ENCODE data around the gene UBE2I. TPM values are rescaled to one million over a fixed set of nuclear protein-coding genes. Genes with fewer than 3 reads are reported as not detected.
"Not testable (repeated sequence)": the region's sequence is repeated elsewhere in the genome, so short reads cannot be mapped to it uniquely, and the experiment has no call there.

The UBE2I gene
- total RNA-seq, 2 donors from 2014 or later, result 58.2 to 110 TPM

GRCh38 chr16:1265826-1266225, 43.6 kb upstream of the UBE2I start:
- 85% methylated on average over 17 of the region's 19 CpGs for WGBS
- intact Hi-C loops (cut with DNase I), result no loop called here
- Histone ChIP-seq H3K27ac (no peak overlapping the region), H3K4me1 (replicated peaks) (no peaks in the 10 kb centered on the region), H3K27me3 (replicated peaks; ENCODE audit: insufficient read depth) (peaks cover 8% of the 10 kb centered on the region), H3K9me3 (no peaks in the 10 kb centered on the region), H3K36me3 (no peaks in the 10 kb centered on the region), H3K4me3 (no peak overlapping the region)
- TF ChIP-seq POLR2A (IDR thresholded peaks at IDR 0.05) (no peak), CTCF (IDR thresholded peaks at IDR 0.05) (no peak), POLR2AphosphoS5 (IDR thresholded peaks at IDR 0.05) (no peak)
- no peak for DNase-seq (ENCODE audit: low spot score)

GRCh38 chr16:1269418-1269817, 40.0 kb upstream of the UBE2I start:
- H3K36me3 ChIP-seq; DNase-seq (ENCODE audit: low spot score); H3K27me3 ChIP-seq (replicated peaks; ENCODE audit: insufficient read depth); H3K4me1 ChIP-seq (replicated peaks); H3K27ac ChIP-seq; intact Hi-C loops (cut with DNase I); H3K9me3 ChIP-seq; H3K4me3 ChIP-seq: not testable (repeated sequence)
- WGBS, result 92% methylated on average over 7 of the region's 7 CpGs

- intact Hi-C loops (cut with DNase I), result no loop called here
- no peak overlapping the region for H3K4me3 ChIP-seq
- H3K27ac ChIP-seq, result no peak overlapping the region
- no peaks in the 10 kb centered on the region for H3K36me3 ChIP-seq
- H3K9me3 ChIP-seq, result no peaks in the 10 kb centered on the region
- TF ChIP-seq CTCF (IDR thresholded peaks at IDR 0.05) (no peak), POLR2AphosphoS5 (IDR thresholded peaks at IDR 0.05) (no peak), POLR2A (IDR thresholded peaks at IDR 0.05) (no peak)
- H3K4me1 ChIP-seq (replicated peaks), result no peaks in the 10 kb centered on the region
- WGBS, result 69% methylated on average over 12 of the region's 12 CpGs
- no peak for DNase-seq (ENCODE audit: low spot score)
- H3K27me3 ChIP-seq (replicated peaks; ENCODE audit: insufficient read depth), result no peaks in the 10 kb centered on the region
These were observed 38.1 kb upstream of the UBE2I start for GRCh38 chr16:1271380-1271723.

GRCh38 chr16:1271724-1272413, 37.6 kb upstream of the UBE2I start:
- H3K36me3 ChIP-seq; intact Hi-C loops (cut with DNase I); H3K27me3 ChIP-seq (replicated peaks; ENCODE audit: insufficient read depth); H3K9me3 ChIP-seq; H3K27ac ChIP-seq; H3K4me3 ChIP-seq; H3K4me1 ChIP-seq (replicated peaks); DNase-seq (ENCODE audit: low spot score): not testable (repeated sequence)
- WGBS, result 19% methylated on average over 19 of the region's 19 CpGs

- no peak overlapping the region for H3K4me3 ChIP-seq
- no peaks in the 10 kb centered on the region for H3K9me3 ChIP-seq
- H3K27ac ChIP-seq, result no peak overlapping the region
- H3K4me1 ChIP-seq (replicated peaks), result no peaks in the 10 kb centered on the region
- H3K27me3 ChIP-seq (replicated peaks; ENCODE audit: insufficient read depth), result no peaks in the 10 kb centered on the region
- no peak for TF ChIP-seq POLR2A (IDR thresholded peaks at IDR 0.05)
- no peak for TF ChIP-seq CTCF (IDR thresholded peaks at IDR 0.05)
- no peak for TF ChIP-seq POLR2AphosphoS5 (IDR thresholded peaks at IDR 0.05)
- DNase-seq (ENCODE audit: low spot score), result no peak
- no peaks in the 10 kb centered on the region for H3K36me3 ChIP-seq
- WGBS, result 57% methylated on average over 9 of the region's 9 CpGs
- intact Hi-C loops (cut with DNase I), result no loop called here
These were observed 36.8 kb upstream of the UBE2I start for GRCh38 chr16:1272453-1273198.

- 84% methylated on average over 15 of the region's 15 CpGs for WGBS
- DNase-seq (ENCODE audit: low spot score), result no peak
- Histone ChIP-seq H3K36me3 (no peaks in the 10 kb centered on the region), H3K27ac (no peak overlapping the region), H3K9me3 (no peaks in the 10 kb centered on the region), H3K4me1 (replicated peaks) (no peaks in the 10 kb centered on the region), H3K4me3 (no peak overlapping the region), H3K27me3 (replicated peaks; ENCODE audit: insufficient read depth) (no peaks in the 10 kb centered on the region)
- intact Hi-C loops (cut with DNase I), result no loop called here
- TF ChIP-seq POLR2A (IDR thresholded peaks at IDR 0.05) (no peak), POLR2AphosphoS5 (IDR thresholded peaks at IDR 0.05) (no peak), CTCF (IDR thresholded peaks at IDR 0.05) (no peak)
These were observed 35.6 kb upstream of the UBE2I start for GRCh38 chr16:1273816-1274215.

Data from prostate gland (tissue), 2 donors.